Mammary epithelial cell (primary cell): Measurements from ENCODE around the gene SNAP23.

Source experiments
- CTCF ChIP-seq, 2 donors: IDR thresholded peaks in 1 of 2; conservative IDR thresholded peaks in 1 of 2; 2 replicates each; pipeline ENCODE4 v1.5.1; 2011 to 2012; ENCODE audit warnings: inconsistent platforms in 2 of 2, low read length in 2 of 2, mild to moderate bottlenecking in 2 of 2, control low read depth in 1 of 2, low read depth in 1 of 2; ENCODE audit not compliant: insufficient read depth in 1 of 2; ENCODE audit errors: extremely low read depth in 1 of 2
- EZH2 ChIP-seq: IDR thresholded peaks from 2 replicates; pipeline ENCODE4 v1.6.1; 2012; ENCODE audit warnings: low read length, inconsistent platforms, borderline replicate concordance

- TF ChIP-seq CTCF (conservative IDR thresholded peaks at IDR 0.05 in 1 of 2, IDR thresholded peaks at IDR 0.05 in 1 of 2; ENCODE audit: extremely low read depth in 1 of 2, insufficient read depth in 1 of 2, low read depth in 1 of 2, low read length in 2 of 2) (no peak), EZH2 (no peak)
Measured at GRCh38 chr15:42577514-42578031, 82.1 kb downstream of the SNAP23 start.
